ENCODE data around the gene TRAK1. TPM values are rescaled to one million over a fixed set of nuclear protein-coding genes. Genes with fewer than 3 reads are reported as not detected.

Gene TRAK1
- total RNA-seq, 6 experiments from 2014 or later = 50.6 to 54.3 (median 52.3) TPM

DNA sequence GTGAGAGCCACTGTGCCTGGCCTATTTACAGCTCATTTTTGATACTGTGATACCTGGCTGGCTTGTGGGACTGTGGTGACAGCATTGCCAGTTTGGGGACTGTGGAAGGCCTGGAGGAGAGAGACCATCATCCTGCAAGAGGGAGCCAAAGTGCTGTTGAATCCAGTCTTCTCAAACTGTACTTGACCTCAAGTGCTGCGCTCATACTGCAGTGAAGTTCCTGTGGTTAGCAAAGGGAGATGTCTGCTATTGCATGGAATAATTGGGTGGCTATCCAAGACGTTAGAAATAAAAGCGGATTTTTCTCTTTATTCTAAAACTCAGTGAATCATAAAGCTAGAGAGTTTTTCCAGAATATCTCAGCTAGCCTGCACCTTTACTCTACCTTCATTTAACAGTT is 91.4 kb downstream of the TRAK1 start:
- H3K27ac Mint-ChIP-seq = no peak overlapping the region
- peaks cover 2% of the 10 kb centered on the region; the same call in 1 of the 2 replicates for H3K27me3 Mint-ChIP-seq (ENCODE audit: insufficient read depth)
- DNase-seq = no peak
- no peaks in the 10 kb centered on the region for H3K9me3 Mint-ChIP-seq
- no peak overlapping the region for H3K4me3 Mint-ChIP-seq
- H3K36me3 Mint-ChIP-seq (ENCODE audit: low read depth) = peaks cover 4% of the 10 kb centered on the region
- H3K4me1 Mint-ChIP-seq (ENCODE audit: low read depth) = peaks cover 43% of the 10 kb centered on the region
- no peak for TF ChIP-seq CTCF (IDR thresholded peaks at IDR 0.05)

- Mint-ChIP-seq H3K27ac (no peak overlapping the region; the same call in 1 of the 2 replicates), H3K4me1 (ENCODE audit: low read depth) (peaks cover 30% of the 10 kb centered on the region), H3K27me3 (ENCODE audit: insufficient read depth) (peaks cover 2% of the 10 kb centered on the region; the same call in 1 of the 2 replicates), H3K36me3 (ENCODE audit: low read depth) (peaks cover 7% of the 10 kb centered on the region), H3K9me3 (no peaks in the 10 kb centered on the region), H3K4me3 (no peak overlapping the region)
- peak; percentile 26; the same call in 1 of the 2 replicates for TF ChIP-seq CTCF (IDR thresholded peaks at IDR 0.05)
- no peak for DNase-seq
These were observed 93.0 kb downstream of the TRAK1 start for GRCh38 chr3:42183991-42184632.

- peaks cover 23% of the 10 kb centered on the region for H3K4me1 Mint-ChIP-seq (ENCODE audit: low read depth)
- no peaks in the 10 kb centered on the region; the same call in 1 of the 2 replicates for H3K27me3 Mint-ChIP-seq (ENCODE audit: insufficient read depth)
- no peak for DNase-seq
- H3K36me3 Mint-ChIP-seq (ENCODE audit: low read depth) = peaks cover 4% of the 10 kb centered on the region; the same call in 1 of the 2 replicates
- no peak overlapping the region; the same call in 1 of the 2 replicates for H3K27ac Mint-ChIP-seq
- no peaks in the 10 kb centered on the region for H3K9me3 Mint-ChIP-seq
- TF ChIP-seq CTCF (IDR thresholded peaks at IDR 0.05) = no peak
- no peak overlapping the region; the same call in 1 of the 2 replicates for H3K4me3 Mint-ChIP-seq
These were observed 93.7 kb downstream of the TRAK1 start for GRCh38 chr3:42184651-42185443.

GRCh38 chr3:42187936-42188335 is 96.8 kb downstream of the TRAK1 start:
- DNase-seq = no peak
- Mint-ChIP-seq H3K4me1 (ENCODE audit: low read depth) (peaks cover 30% of the 10 kb centered on the region), H3K36me3 (ENCODE audit: low read depth) (peaks cover 7% of the 10 kb centered on the region; the same call in 1 of the 2 replicates), H3K27me3 (ENCODE audit: insufficient read depth) (no peaks in the 10 kb centered on the region; the same call in 1 of the 2 replicates), H3K4me3 (no peak overlapping the region), H3K27ac (no peak overlapping the region), H3K9me3 (no peaks in the 10 kb centered on the region)
- no peak for TF ChIP-seq CTCF (IDR thresholded peaks at IDR 0.05)

DNA sequence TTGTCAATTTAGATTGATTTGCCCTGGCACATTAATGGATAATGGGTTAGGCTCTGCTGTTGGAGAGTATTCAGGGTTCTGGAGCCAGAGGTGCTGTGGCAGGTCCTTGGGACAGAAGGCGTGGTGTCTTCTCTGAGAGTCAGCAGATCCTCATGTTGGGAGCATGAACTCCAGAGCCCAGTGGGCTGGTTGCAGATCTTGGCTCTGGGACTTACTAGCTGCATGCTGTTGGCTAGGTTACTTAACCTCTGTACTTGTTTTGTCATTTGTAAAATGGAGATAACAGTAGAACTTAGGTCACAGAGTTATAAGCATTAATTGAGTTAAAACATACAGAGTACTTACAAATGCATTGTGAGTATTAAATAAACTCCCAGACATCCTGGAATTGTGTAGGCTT is 97.2 kb downstream of the TRAK1 start:
- Mint-ChIP-seq H3K4me3 (no peak overlapping the region), H3K4me1 (ENCODE audit: low read depth) (peaks cover 33% of the 10 kb centered on the region), H3K9me3 (no peaks in the 10 kb centered on the region), H3K27ac (no peak overlapping the region), H3K36me3 (ENCODE audit: low read depth) (peaks cover 8% of the 10 kb centered on the region; the same call in 1 of the 2 replicates), H3K27me3 (ENCODE audit: insufficient read depth) (no peaks in the 10 kb centered on the region; the same call in 1 of the 2 replicates)
- DNase-seq = no peak
- TF ChIP-seq CTCF (IDR thresholded peaks at IDR 0.05) = no peak

All from HFFc6 (cell line).